Fibroblast of lung (primary cell): ENCODE results near the gene IFI16.

Experiments
- EZH2 ChIP-seq: IDR thresholded peaks from 2 replicates; pipeline ENCODE4 v1.5.1; 2012; ENCODE audit warnings: low read length, control low read depth, mild to moderate bottlenecking; ENCODE audit errors: missing control alignments
- TF ChIP-seq, protein P1 (sequence below), 2 donors: IDR thresholded peaks in 1 of 2; conservative IDR thresholded peaks in 1 of 2; 1 replicate in 1 of 2; 2 replicates in 1 of 2; pipeline ENCODE4 v1.5.1; 2011 to 2012; ENCODE audit warnings: low read length in 2 of 2, control low read depth in 1 of 2, inconsistent platforms in 1 of 2, low read depth in 1 of 2, mild to moderate bottlenecking in 1 of 2

GRCh38 chr1:158983235-158983634, 26.5 kb upstream of the IFI16 start:
- no peak for TF ChIP-seq EZH2
- TF ChIP-seq, protein P1, sequence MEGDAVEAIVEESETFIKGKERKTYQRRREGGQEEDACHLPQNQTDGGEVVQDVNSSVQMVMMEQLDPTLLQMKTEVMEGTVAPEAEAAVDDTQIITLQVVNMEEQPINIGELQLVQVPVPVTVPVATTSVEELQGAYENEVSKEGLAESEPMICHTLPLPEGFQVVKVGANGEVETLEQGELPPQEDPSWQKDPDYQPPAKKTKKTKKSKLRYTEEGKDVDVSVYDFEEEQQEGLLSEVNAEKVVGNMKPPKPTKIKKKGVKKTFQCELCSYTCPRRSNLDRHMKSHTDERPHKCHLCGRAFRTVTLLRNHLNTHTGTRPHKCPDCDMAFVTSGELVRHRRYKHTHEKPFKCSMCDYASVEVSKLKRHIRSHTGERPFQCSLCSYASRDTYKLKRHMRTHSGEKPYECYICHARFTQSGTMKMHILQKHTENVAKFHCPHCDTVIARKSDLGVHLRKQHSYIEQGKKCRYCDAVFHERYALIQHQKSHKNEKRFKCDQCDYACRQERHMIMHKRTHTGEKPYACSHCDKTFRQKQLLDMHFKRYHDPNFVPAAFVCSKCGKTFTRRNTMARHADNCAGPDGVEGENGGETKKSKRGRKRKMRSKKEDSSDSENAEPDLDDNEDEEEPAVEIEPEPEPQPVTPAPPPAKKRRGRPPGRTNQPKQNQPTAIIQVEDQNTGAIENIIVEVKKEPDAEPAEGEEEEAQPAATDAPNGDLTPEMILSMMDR (conservative IDR thresholded peaks at IDR 0.05 in 1 of 2, IDR thresholded peaks at IDR 0.05 in 1 of 2; ENCODE audit: low read depth in 1 of 2, low read length in 2 of 2), result no peak
